NOMO-1 (cell line): ENCODE data around the gene RNU1-1.
"Not testable (repeated sequence)": the region's sequence is repeated elsewhere in the genome, so short reads cannot be mapped to it uniquely, and the experiment has no call there.

Experiments
- DNase-seq, 2 experiments: peaks; one replicate each; lab custom pipeline; 2025; ENCODE audit not compliant: unreplicated experiment in 2 of 2; lab: John Stamatoyannopoulos, UW

Gene RNU1-1

DNA sequence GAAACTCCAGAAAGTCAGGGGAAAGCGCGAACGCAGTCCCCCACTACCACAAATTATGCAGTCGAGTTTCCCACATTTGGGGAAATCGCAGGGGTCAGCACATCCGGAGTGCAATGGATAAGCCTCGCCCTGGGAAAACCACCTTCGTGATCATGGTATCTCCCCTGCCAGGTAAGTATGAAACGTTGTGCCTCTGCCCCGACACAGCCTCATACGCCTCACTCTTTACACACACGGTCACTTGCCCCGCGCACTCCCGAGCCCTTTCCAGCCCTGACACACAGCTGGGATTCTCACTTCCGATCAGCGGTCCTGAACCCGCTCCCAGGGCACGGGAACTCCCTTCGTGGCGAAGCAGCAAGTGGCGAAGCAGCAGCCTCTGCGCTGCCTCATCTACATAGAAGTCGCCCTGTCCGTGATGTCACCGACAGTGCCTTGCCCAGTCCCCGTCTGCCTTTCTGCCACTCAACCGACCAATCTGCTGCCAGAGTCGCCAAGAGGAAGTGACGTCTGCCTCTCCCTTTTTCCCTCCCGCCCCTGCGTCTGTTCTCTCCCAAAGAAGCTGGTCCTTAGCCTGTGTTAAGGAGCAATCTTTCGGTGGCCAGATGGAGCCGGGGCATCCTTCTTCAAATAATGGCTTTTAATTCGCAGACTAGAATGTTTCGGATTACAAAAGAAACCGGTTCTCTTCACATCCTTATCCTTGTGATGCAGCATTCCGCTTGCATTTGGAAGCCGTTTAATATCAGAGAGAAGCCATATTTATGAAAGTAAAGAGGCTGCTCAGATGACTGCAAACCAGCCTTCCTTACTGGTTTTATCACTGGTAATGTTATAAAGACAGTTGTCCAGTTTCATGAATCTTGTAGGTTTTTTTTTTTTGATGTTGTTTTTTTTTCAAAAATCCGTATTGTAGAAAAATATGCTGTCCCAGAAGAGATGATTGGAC is at the start of gene RNU1-1:
Gene RNU1-1 (minus strand): TSS at position 179 of the 949 bp plus-strand sequence.
- peak in 1 of 2 experiments; percentile 47 for DNase-seq

DNA sequence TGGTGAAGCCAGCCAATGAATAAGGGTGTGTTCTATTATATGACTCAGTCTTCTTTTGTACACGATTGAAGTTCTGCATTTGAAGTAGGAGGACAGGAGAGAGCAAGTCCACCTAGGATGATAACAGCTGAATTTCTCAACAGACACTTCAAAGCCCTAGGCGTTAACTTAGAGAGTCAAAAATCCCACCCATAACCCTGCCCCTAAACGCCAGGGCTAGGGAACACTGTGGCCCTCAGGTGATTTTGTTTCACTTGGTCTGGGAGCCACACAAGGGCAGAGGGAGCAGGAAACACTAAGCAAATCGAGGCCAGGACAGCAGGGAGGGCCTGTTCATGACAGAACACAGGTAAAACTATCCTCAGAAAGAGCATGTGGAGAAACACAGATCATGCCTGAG is 47.0 kb upstream of the RNU1-1 start:
- DNase-seq = not testable (repeated sequence)

DNA sequence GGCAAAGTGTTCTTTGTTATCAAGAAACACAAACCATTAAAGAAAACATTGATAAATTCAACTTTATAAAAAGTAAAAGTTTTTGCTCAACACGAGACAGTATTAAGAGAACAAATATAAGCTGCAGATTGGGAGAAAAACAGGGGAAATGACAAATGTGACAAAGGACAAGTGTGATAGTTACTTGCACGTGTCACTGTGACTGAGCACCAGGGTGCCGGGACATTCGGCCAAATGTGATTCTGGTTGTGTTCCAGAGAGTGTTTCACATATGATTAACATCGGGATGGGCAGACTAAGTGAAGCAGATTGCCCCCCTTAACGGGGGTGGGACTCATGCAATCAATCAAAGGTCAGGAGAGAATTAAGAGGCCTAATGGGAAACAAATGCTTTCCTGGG is 46.4 kb upstream of the RNU1-1 start:
- DNase-seq = not testable (repeated sequence)

DNA sequence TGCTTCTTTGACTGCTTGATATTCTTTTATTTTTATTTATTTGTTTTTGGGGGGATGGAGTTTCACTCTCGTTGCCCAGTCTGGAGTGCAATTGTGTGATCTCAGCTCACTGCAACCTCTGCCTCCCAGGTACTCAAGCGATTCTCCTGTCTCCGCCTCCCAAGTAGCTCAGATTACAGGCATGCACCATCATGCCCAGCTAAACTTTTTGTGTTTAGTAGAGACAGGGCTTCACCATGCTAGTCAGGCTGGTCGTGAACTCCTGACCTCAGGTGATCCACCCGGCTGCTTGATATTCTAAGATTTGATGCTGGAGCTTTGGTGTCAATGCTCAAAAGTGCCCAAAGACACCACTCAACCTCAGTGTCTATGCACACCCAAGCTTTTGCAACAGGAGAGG is 45.6 kb upstream of the RNU1-1 start:
- DNase-seq = not testable (repeated sequence)

DNA sequence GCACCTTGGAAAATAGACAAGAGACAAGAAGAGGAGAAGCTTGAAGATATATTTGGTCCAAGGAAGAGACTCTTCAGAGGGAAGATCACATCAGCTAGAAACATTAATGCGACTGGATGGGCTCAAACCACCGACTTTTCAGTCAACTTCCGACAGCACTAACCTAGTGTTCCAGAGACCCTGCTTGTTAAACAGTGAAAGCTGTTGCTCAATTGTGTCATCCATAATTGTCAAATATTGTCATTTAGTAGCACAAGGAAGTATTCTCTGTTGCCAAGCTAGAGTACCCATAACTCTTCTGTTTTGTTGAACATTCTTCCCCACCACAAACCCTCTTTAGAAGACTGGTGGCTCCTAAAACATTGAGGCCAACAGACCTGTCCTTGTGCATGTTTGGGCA is 42.9 kb upstream of the RNU1-1 start:
- DNase-seq = not testable (repeated sequence)

DNA sequence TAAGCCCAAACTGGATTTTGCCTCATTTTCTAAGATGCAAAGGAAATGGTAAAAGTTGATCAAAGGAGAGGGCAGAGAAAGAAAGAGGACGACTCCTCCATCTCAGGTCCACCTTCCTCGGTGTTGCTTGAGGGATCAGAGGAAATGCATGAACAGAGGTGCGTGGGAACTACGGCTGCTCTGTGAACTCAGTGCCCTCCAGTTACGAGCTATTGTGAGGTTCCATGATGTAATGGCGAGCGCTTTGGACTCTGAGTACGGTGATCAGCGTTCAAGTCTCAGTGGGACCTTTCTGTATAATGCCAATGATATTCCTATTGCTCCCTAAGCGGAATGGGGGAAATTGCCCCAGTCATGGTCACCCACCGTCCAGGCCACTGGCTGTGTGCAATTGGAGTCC is 39.2 kb upstream of the RNU1-1 start:
- not testable (repeated sequence) for DNase-seq

DNA sequence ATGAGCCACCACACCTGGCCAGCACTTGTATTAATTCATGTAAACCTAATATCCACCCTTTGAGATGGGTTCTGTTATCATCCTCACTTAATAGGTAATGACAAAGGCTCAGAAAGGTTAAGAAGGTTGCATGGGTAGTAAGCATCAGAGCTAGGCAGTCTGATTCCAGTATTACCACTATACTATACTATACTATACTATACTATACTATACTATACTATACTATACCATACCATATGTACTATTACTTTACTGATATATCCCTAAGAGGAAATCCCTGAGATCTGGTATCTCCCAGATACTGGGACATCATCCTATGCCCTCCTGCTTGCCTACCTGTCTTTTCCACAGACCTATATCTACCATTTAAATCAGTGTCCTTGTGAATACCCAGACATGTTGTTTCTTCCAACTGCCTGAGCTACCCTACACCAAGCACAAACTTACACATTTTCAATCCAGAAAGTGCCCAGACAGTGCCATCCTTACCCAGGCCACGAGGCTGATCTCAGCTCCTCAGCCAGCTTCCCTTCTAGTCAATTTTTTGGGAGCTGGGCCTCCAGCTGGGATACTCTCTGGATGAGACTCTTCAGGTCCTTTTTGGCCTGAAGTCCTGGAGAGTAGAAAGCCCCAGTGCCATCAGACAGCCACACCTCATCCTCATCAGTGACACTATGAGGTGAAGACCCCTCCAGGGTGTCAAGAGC is 36.3 kb upstream of the RNU1-1 start:
- not testable (repeated sequence) for DNase-seq

DNA sequence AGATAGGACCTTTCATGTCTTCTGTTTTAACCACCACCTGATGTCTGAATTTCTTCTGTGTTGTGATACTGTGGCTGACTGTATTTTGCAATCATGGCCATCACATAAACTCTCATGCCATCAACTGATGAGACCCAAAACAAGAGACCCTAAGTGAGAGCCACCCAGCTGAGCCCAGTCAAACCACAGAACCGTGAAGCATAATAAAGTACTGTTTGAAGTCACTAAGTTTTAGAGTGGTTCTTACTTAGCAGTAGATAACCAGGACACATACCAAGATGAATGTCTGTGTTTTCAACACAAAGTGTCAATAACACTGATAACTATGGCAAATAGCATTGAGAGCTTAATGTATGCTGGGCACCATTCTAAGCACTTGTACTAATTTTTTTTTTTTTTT is 35.5 kb upstream of the RNU1-1 start:
- not testable (repeated sequence) for DNase-seq

DNA sequence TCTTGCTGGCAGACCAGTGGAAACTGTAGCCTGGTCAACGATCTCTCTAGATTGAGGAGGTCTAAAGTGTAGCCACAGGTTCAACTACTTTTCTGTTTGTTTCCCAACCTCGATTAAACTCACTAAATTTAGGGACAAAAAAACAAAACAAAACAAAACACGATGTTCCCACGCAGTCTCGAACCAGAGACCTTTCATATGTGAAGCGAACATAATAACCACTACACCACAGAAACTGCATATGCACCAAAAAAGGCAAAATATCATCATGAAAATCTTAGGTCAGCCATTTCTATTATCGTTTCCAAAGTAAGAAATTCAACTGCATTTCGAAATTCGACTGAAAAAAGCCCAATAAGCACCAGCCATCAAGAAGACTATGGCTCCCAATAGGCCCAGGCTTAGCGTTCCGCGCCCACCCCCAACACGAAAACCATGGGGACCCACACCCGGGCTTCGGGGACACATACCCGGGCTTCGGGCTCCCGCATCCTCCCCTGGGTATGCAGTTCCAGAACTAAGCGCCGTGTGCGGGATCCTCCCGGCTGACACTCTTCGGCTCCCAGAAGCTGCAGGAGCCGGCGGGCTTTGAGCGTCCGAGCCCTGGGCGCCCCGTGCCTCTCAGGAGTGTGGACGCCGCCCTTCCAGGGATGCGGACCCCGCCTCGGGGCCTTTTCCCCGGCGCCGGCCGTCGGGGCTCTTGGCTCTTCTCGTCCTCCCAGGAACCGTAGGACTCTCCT is 33.6 kb upstream of the RNU1-1 start:
- not testable (repeated sequence) for DNase-seq

DNA sequence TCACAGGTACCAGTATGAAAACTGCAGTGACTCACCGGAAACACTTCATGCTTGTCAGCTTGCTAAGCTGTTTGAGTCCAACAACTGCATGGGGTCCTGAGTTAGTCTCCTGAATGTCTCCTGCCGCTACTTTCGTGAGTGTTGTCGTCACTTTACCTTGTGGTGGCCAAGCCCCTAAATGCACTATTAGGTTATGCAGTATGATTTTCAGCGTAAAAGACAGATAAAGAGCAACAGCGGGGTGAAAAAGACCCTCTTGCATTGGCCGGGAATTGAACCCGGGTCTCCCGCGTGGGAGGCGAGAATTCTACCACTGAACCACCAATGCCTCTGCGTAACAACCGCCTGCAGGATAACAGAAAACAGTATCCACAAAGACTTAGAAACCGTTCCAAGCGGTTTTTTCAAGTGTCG is 31.6 kb upstream of the RNU1-1 start:
- DNase-seq = not testable (repeated sequence)

DNA sequence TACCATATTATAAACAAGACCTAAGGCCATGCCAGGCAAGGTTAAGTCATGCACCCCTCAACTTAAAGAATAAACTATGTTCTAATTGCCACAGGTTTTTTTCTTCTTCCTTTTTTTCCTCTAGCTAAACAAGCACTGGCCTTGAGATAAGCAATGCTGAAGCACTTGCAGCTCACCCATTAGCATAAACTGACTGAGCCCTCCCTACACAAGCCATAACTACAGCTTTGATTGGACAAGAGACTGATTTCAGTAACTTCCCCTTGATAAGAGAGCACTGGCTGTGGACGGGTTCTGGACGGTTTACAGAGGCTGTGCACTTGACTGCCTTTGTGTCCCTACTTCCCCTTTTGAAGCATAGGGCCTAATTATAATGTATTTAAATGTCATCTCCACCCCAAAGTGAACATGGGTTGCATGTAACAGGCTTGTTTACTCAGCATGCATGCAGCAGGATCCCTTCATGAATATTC is 26.4 kb upstream of the RNU1-1 start:
- peak; percentile 28 to 77 for DNase-seq

DNA sequence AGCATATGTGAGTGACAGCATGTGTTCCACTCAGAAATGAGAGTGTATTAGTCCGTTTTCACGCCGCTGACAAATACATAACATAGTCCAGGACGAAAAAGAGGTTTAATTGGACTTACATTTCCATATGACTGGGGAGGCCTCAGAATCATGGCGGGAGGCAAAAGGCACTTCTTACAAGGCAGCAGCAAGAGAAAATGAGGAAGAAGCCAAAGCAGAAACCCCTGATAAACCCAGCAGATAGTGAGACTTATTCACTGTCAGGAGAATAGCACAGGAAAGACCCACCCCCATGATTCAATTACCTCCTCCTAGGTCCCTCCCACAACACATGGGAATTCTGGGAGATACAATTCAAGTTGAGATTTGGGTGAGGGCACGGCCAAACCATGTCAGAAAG is 23.4 kb upstream of the RNU1-1 start:
- DNase-seq = not testable (repeated sequence)

DNA sequence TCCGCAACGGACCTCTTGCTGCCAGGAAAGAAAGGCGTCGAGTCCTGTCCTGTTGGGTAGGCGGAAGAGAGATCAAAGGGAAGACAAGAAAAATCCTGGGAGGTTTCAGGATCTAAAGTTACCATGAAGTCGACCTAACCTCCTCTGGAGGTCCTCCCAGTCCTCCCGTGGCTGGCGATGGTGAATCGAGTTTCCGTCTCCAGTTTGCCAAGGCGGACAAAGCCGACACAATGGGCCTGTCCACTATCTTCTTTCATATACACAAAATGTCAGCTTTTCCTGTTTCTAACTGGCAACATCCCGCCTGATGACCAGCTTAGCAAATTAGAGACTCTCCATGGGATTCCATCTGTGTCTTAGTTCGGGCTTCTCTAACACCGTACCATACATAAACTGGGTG is 22.7 kb upstream of the RNU1-1 start:
- not testable (repeated sequence) for DNase-seq

DNA sequence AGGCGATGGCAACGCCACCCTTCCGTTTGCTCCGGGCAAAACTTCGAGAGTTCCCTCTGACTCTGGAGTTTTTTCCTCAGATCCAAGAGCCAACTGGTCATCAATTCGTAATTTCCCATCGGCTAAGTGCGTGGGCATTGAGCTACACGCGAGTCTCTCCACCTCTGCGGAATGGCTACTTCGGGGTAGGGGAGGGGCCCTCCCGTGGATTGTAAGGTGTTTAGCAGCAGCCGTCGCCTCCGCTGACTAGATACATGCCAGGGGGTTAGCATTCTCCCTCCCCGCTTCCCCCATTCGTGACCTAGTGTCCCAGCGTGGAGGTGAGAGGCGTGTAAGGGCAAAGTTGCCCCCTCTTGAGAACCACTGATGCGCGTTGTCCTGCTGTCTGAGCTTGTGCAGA is 21.8 kb upstream of the RNU1-1 start:
- not testable (repeated sequence) for DNase-seq

DNA sequence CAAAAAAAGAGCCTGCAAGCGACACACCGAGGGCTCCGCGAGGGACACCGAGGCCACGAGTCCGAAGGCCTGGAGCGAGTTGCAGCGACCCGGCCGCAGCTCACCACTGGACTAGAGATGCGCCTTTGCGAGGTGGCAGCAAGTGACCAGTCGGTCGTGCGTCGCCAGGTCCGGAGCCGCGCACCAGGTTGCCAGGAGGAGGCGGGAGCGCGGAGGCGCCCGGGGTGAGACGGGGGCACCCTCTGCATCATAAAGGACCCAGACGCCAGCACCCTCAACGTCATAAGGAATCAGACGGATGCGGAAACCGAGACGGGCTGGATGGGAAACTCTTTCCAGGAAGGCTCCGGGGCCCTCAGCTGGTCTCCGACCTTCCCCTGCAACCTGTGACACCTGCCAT is 21.4 kb upstream of the RNU1-1 start:
- not testable (repeated sequence) for DNase-seq

DNA sequence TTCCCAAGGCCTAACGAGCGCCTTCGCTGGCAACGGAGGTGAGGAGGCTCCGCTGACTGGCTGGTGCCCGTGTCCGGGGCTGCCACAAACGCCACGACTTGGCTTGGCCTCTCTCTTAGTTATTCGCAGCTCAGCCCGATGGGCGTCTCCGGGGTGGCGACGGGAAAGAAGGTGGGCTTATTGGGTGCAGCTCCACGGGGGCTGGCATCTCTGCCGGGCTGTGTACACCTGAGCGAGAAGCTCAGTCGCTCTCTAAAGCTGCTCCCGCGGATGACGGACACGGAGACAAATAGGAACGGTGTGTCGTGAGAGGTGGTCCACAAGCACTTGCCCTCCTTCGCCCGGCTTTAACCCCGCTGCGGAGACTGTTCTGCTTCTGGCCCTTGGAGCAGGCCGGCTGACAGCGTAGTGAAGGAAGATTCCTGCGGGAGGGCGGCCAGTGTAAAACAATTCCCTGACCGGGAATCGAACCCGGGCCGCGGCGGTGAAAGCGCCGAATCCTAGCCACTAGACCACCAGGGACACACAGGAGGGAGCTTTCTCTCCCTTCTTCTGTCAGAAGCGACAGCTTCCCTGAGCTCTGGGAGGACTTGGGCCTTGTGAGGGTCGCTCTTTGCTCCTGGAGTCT is 20.9 kb upstream of the RNU1-1 start:
- DNase-seq = not testable (repeated sequence)

DNA sequence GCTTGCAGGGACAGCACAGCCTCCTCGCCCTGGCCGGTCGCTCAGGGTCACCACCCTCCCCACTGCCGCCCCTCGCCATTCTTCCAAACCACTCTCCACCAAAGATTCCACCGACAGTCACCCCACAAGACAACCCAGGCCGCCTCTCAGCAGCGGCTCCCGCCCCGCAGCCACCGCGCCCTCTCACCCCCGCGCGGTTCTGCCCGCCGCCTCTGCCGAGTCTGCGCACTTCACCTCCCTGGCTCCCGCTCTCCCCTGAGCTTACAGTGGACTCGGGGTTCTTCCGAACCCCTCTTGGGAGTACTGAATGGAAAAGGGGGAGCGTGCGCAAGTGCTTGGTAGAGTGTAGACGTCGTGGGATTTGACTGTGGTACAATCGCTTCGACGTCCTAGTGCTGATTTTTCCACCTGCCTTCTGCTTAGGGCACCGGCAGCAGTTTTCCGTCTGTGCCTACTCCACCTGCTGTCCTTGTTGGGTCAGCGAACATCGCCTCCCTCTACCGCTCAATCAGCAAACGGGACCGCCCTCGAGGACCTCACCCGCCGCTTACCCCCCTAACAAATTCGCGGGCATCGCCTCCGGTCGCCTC is 20.2 kb upstream of the RNU1-1 start:
- DNase-seq = not testable (repeated sequence)

DNA sequence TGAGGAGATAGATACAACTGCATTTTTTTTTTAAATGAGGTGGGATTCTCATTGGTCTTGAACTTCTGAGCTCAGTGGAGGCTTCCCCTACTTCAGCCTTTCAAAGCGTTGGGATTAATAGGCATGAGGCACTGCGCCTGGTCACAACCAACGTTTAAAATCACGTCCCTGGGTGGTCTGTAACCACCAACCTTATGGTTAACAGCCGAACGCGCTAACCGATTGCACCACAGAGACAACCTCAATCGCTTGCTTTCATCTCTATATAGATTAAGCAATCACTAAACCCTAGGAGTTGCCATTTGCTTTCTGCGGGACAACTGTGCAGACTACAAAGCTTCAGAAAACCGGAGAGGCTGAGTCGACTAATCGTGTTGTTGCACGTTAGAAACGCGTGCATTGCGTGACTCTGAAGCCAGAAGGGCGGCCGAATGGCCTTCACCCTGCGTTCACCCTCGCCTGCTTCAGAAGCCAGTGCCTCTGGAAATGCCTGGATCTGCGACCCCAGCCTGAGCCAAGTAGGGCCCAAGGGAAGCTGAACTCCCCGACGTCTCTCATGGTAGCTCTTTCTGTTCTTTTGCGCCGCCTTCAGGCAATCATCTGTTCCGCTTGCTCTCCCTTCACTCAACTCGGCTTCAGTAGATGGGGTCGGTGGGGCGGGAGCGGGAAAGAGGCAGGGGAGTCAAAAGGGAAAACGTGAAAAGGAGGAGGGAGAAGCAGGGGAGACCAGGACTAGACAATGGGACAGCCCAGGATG is 18.3 kb upstream of the RNU1-1 start:
- DNase-seq = not testable (repeated sequence)

DNA sequence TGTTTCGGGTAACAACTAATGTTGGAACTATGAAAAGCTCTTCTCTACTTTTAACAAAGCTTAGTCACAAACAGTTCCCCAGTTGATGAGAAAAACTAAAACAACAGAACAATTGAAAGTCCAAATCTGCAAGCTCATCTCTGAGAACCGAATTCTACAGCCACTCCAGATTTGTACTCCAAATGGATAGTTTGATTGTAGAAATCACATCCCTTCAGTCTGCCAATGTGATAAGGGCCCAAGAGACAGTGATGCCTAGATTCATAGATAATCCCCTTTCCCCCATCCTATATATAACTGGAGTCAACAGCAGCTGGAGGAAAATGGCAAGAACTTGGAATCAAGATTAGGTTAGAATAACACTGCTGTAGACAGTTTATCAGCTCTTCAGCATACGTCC is 14.3 kb upstream of the RNU1-1 start:
- DNase-seq = not testable (repeated sequence)
